GM23338 (cell line): ENCODE measurements around the gene ING1. TPM values are rescaled to one million over a fixed set of nuclear protein-coding genes. Genes with fewer than 3 reads are reported as not detected.
A peak's percentile ranks its signal among the peaks of the same experiment; 100 is the strongest.

ENCODE experiments used
- ATAC-seq: fragments of 200-7000 bp; cut with Tn5 transposase; 3 replicates; pipeline ENCODE4 v1.9.1; 2020
- DNase-seq: peaks from one replicate; pipeline ENCODE4 v3.0.0-alpha.2; 2015; ENCODE audit warnings: low spot score
- H2AFZ ChIP-seq: fragments of 200-600 bp; sonication (generic); 2 replicates; pipeline ENCODE4 v1.8.0; 2016; ENCODE audit warnings: antibody characterized with exemption, mild to moderate bottlenecking, moderate library complexity
- H3F3A ChIP-seq: fragments of 200-600 bp; sonication (generic); replicated peaks from 2 replicates; pipeline ENCODE4 v1.8.0; 2017; ENCODE audit warnings: antibody characterized with exemption, mixed run types, low read depth
- H3K27ac ChIP-seq: fragments of 200-600 bp; sonication (generic); 2 replicates; pipeline ENCODE4 v1.6.1; 2016; ENCODE audit warnings: low read depth
- H3K27me3 ChIP-seq: fragments of 200-600 bp; sonication (generic); 2 replicates; pipeline ENCODE4 v1.8.0; 2016; ENCODE audit warnings: mild to moderate bottlenecking, mixed run types, moderate library complexity; ENCODE audit not compliant: insufficient read depth
- H3K36me3 ChIP-seq: fragments of 200-600 bp; sonication (generic); 2 replicates; pipeline ENCODE4 v1.8.0; 2016; ENCODE audit warnings: mild to moderate bottlenecking; ENCODE audit not compliant: insufficient read depth
- H3K4me1 ChIP-seq: fragments of 200-600 bp; sonication (generic); 2 replicates; pipeline ENCODE4 v1.8.0; 2016; ENCODE audit warnings: mild to moderate bottlenecking, moderate library complexity; ENCODE audit not compliant: insufficient read depth
- H3K4me2 ChIP-seq: fragments of 200-600 bp; sonication (generic); 2 replicates; pipeline ENCODE4 v1.7.1; 2017; ENCODE audit warnings: mixed run types
- H3K4me3 ChIP-seq: fragments of 200-600 bp; sonication (generic); 2 replicates; pipeline ENCODE4 v1.6.1; 2016; ENCODE audit warnings: mixed run types
- H3K79me2 ChIP-seq: fragments of 200-600 bp; sonication (generic); replicated peaks from 2 replicates; pipeline ENCODE4 v1.8.0; 2017; ENCODE audit warnings: mild to moderate bottlenecking; ENCODE audit not compliant: insufficient read depth
- H3K9me2 ChIP-seq: fragments of 200-600 bp; sonication (generic); 2 replicates; pipeline ENCODE4 v1.8.0; 2017; ENCODE audit not compliant: insufficient read depth
- H4K20me1 ChIP-seq: fragments of 200-600 bp; sonication (generic); replicated peaks from 2 replicates; pipeline ENCODE4 v1.8.0; 2017; ENCODE audit warnings: mild to moderate bottlenecking; ENCODE audit not compliant: insufficient read depth
- H3K27ac Mint-ChIP-seq: 2 replicates; pipeline ENCODE4 v1.8.0; 2020; ENCODE audit warnings: inconsistent platforms, mild to moderate bottlenecking, moderate library complexity, mixed read lengths
- H3K27me3 Mint-ChIP-seq: 3 replicates; pipeline ENCODE4 v1.8.0; 2022; ENCODE audit warnings: low read depth, mild to moderate bottlenecking, moderate library complexity, mixed read lengths, inconsistent platforms; ENCODE audit not compliant: insufficient read depth, poor library complexity
- H3K36me3 Mint-ChIP-seq: 3 replicates; pipeline ENCODE4 v1.8.0; 2021; ENCODE audit warnings: low read depth, mild to moderate bottlenecking, inconsistent platforms, moderate library complexity, mixed read lengths
- H3K4me1 Mint-ChIP-seq: 3 replicates; pipeline ENCODE4 v1.8.0; 2020; ENCODE audit warnings: mild to moderate bottlenecking, inconsistent platforms, mixed read lengths
- H3K4me3 Mint-ChIP-seq: 3 replicates; pipeline ENCODE4 v1.8.0; 2021; ENCODE audit warnings: moderate library complexity, mild to moderate bottlenecking, inconsistent platforms, mixed read lengths
- H3K9me3 Mint-ChIP-seq: 3 replicates; pipeline ENCODE4 v1.8.0; 2020; ENCODE audit warnings: moderate library complexity, mild to moderate bottlenecking, inconsistent platforms, mixed read lengths
- CTCF ChIP-seq, 2 experiments: fragments of 200-600 bp in 1 of 2; sonication (generic) in 1 of 2; conservative IDR thresholded peaks; 2 replicates each; pipeline versions ENCODE4 v1.5.1 to v1.6.1; 2016 to 2017; ENCODE audit warnings: antibody characterized with exemption in 2 of 2, low read depth in 2 of 2, mild to moderate bottlenecking in 2 of 2, moderate library complexity in 1 of 2
- ETS1 ChIP-seq: IDR thresholded peaks from 2 replicates; pipeline ENCODE4 v1.6.1; 2016; ENCODE audit warnings: antibody characterized with exemption
- STAT1 ChIP-seq: IDR thresholded peaks from one replicate; pipeline ENCODE4 v1.6.1; 2016; ENCODE audit warnings: antibody characterized with exemption; ENCODE audit not compliant: unreplicated experiment
- ZNF114 ChIP-seq: fragments of 250-450 bp; sonication (Bioruptor Pico); IDR thresholded peaks from 2 replicates; pipeline ENCODE4 v1.5.0; 2020; ENCODE audit warnings: mild to moderate bottlenecking, moderate library complexity
- ZNF462 ChIP-seq: fragments of 250-450 bp; sonication (Bioruptor Pico); IDR thresholded peaks from 2 replicates; pipeline ENCODE4 v1.5.0; 2020; ENCODE audit warnings: mild to moderate bottlenecking, moderate library complexity
- polyA plus RNA-seq: library from polyadenylated mRNA; unstranded; fragments of >200 nt; fragmentation: Nextera tagmentation; extraction: Ambion mirVana; gene quantifications from 2 replicates; pipeline ENCODE4 v1.2.1, GENCODE V29; 2016
- total RNA-seq: library from RNA; depleted of rRNA; stranded (reverse); fragments of >200 nt; shearing (Covaris generic); gene quantifications from 2 replicates; pipeline ENCODE4 v1.2.3, GENCODE V29; 2014

ING1 gene
- total and polyA plus RNA-seq, 2 experiments from 2014 or later, result 27.4 to 34.4 TPM

- TF ChIP-seq ZNF462 (CRISPR knock-in tag) (no peak), ETS1 (no peak), STAT1 (no peak)
Measured at GRCh38 chr13:110682746-110683145, 30.8 kb upstream of the ING1 start (continued).

GRCh38 chr13:110683203-110683883 is 30.2 kb upstream of the ING1 start:
- peaks cover 23% of the 10 kb centered on the region; the same call in 1 of the 2 replicates for H3K36me3 ChIP-seq
- ATAC-seq, result peak; percentile 68
- no peak for TF ChIP-seq ZNF114 (CRISPR knock-in tag)
- TF ChIP-seq CTCF (conservative IDR thresholded peaks at IDR 0.05; ENCODE audit: low read depth in 2 of 2), result peak; percentile 62 to 73

More at GRCh38 chr13:110683203-110683883, 30.2 kb upstream of the ING1 start:
- H3K79me2 ChIP-seq, result no peaks in the 10 kb centered on the region
- H3K27me3 Mint-ChIP-seq, result peaks cover 4% of the 10 kb centered on the region
- H3K4me3 ChIP-seq, result no peak overlapping the region
- H3K4me2 ChIP-seq, result no peak overlapping the region
- no peak overlapping the region for H2AFZ ChIP-seq
- no peaks in the 10 kb centered on the region for H3K9me2 ChIP-seq
- peaks cover 48% of the 10 kb centered on the region for H3K36me3 Mint-ChIP-seq
- DNase-seq, result peak; percentile 45
- H3K9me3 Mint-ChIP-seq, result no peaks in the 10 kb centered on the region
- no peak overlapping the region for H3K27ac Mint-ChIP-seq
- no peaks in the 10 kb centered on the region for H3K4me1 ChIP-seq
- no peak overlapping the region for H3K4me3 Mint-ChIP-seq
- no peaks in the 10 kb centered on the region for H3K4me1 Mint-ChIP-seq
- H3K27me3 ChIP-seq, result no peaks in the 10 kb centered on the region
- no peak overlapping the region for H3K27ac ChIP-seq
- no peaks in the 10 kb centered on the region for H3F3A ChIP-seq
- no peaks in the 10 kb centered on the region; the same call in none of the 2 replicates for H4K20me1 ChIP-seq
